Smooth muscle cell (in vitro differentiated cells): ENCODE measurements around the gene ENTPD3. TPM values are rescaled to one million over a fixed set of nuclear protein-coding genes. Genes with fewer than 3 reads are reported as not detected.

Experiments used
- DNase-seq: peaks from one replicate; lab custom pipeline; 2025; ENCODE audit not compliant: unreplicated experiment; lab: John Stamatoyannopoulos, UW
- H2AFZ ChIP-seq: fragments of 200-600 bp; sonication (generic); 2 replicates; pipeline ENCODE4 v1.6.0; 2016; ENCODE audit warnings: antibody characterized with exemption, low read depth, mild to moderate bottlenecking
- H3F3A ChIP-seq: fragments of 200-600 bp; sonication (generic); 2 replicates; pipeline ENCODE4 v1.6.0; 2017; ENCODE audit warnings: antibody characterized with exemption, low read depth
- H3K27ac ChIP-seq: fragments of 200-600 bp; sonication (generic); 2 replicates; pipeline ENCODE4 v1.5.1; 2016; ENCODE audit warnings: low read depth, mild to moderate bottlenecking
- H3K27me3 ChIP-seq: fragments of 200-600 bp; sonication (generic); 2 replicates; pipeline ENCODE4 v1.6.1; 2016; ENCODE audit warnings: low read depth, mild to moderate bottlenecking
- H3K36me3 ChIP-seq: fragments of 200-600 bp; sonication (generic); 2 replicates; pipeline ENCODE4 v1.5.1; 2016; ENCODE audit warnings: low read depth
- H3K4me1 ChIP-seq: fragments of 200-600 bp; sonication (generic); 2 replicates; pipeline ENCODE4 v1.5.1; 2016; ENCODE audit warnings: low read depth
- H3K4me2 ChIP-seq: fragments of 200-600 bp; sonication (generic); 2 replicates; pipeline ENCODE4 v1.6.0; 2016; ENCODE audit warnings: mild to moderate bottlenecking
- H3K4me3 ChIP-seq: fragments of 200-600 bp; sonication (generic); 2 replicates; pipeline ENCODE4 v1.5.1; 2016; ENCODE audit warnings: mild to moderate bottlenecking
- H3K79me2 ChIP-seq: fragments of 200-600 bp; sonication (generic); 2 replicates; pipeline ENCODE4 v1.6.0; 2016; ENCODE audit warnings: low read depth, mild to moderate bottlenecking
- H3K9ac ChIP-seq: fragments of 200-600 bp; sonication (generic); 2 replicates; pipeline ENCODE4 v1.6.0; 2016; ENCODE audit warnings: low read depth
- H3K9me3 ChIP-seq: fragments of 200-600 bp; sonication (generic); replicated peaks from 2 replicates; pipeline ENCODE4 v1.5.1; 2016; ENCODE audit warnings: low read depth
- H4K20me1 ChIP-seq: fragments of 200-600 bp; sonication (generic); 2 replicates; pipeline ENCODE4 v1.6.0; 2016; ENCODE audit warnings: low read depth
- CTCF ChIP-seq: fragments of 200-600 bp; sonication (generic); IDR thresholded peaks from 2 replicates; pipeline ENCODE4 v1.5.1; 2017; ENCODE audit warnings: borderline replicate concordance, mild to moderate bottlenecking, antibody characterized with exemption; ENCODE audit not compliant: insufficient read depth, poor library complexity, severe bottlenecking
- WGBS: methylation state at CpG from one replicate; pipeline ENCODE4 v1.1.7; 2016; ENCODE audit warnings: low lambda C conversion rate; 5-methylcytosine and 5-hydroxymethylcytosine counted together
- polyA plus RNA-seq: library from polyadenylated mRNA; unstranded; fragments of >200 nt; fragmentation: Nextera tagmentation; extraction: Ambion mirVana; gene quantifications from 2 replicates; pipeline ENCODE4 v1.2.1, GENCODE V29; 2016
- total RNA-seq: library from RNA; depleted of rRNA; stranded (reverse); fragments of >200 nt; gene quantifications from 2 replicates; pipeline ENCODE4 v1.2.3, GENCODE V29; 2014

Gene ENTPD3
- total and polyA plus RNA-seq, 2 experiments from 2014 or later, result 1.5 to 4.0 TPM

- WGBS, result 93% methylated on average over 1 of the region's 1 CpG
- H3K36me3 ChIP-seq, result no peaks in the 10 kb centered on the region
Observed at GRCh38 chr3:40422861-40423260, 35.9 kb downstream of the ENTPD3 start.

GRCh38 chr3:40427045-40427669 lies 40.2 kb downstream of the ENTPD3 start:
- H3K4me2 ChIP-seq, result no peak overlapping the region
- no peak overlapping the region for H2AFZ ChIP-seq
- no peaks in the 10 kb centered on the region for H3K9me3 ChIP-seq
- DNase-seq, result no peak
- H3F3A ChIP-seq, result no peaks in the 10 kb centered on the region
- no peaks in the 10 kb centered on the region for H4K20me1 ChIP-seq
- H3K4me3 ChIP-seq, result no peak overlapping the region
- no peak overlapping the region for H3K27ac ChIP-seq
- no peaks in the 10 kb centered on the region for H3K36me3 ChIP-seq
- WGBS, result 84% methylated on average over 8 of the region's 8 CpGs
- H3K4me1 ChIP-seq, result peaks cover 5% of the 10 kb centered on the region
- H3K79me2 ChIP-seq, result no peaks in the 10 kb centered on the region
- H3K27me3 ChIP-seq, result no peaks in the 10 kb centered on the region
- TF ChIP-seq CTCF, result no peak
- H3K9ac ChIP-seq, result no peak overlapping the region

More at GRCh38 chr3:40422861-40423260, 35.9 kb downstream of the ENTPD3 start:
- Histone ChIP-seq H3K4me1 (no peaks in the 10 kb centered on the region), H2AFZ (no peak overlapping the region), H4K20me1 (no peaks in the 10 kb centered on the region), H3K27me3 (no peaks in the 10 kb centered on the region), H3F3A (no peaks in the 10 kb centered on the region), H3K4me3 (no peak overlapping the region), H3K9me3 (no peaks in the 10 kb centered on the region), H3K9ac (no peak overlapping the region), H3K4me2 (no peak overlapping the region), H3K27ac (no peak overlapping the region), H3K79me2 (no peaks in the 10 kb centered on the region)
- no peak for DNase-seq
- no peak for TF ChIP-seq CTCF

- no peaks in the 10 kb centered on the region for H4K20me1 ChIP-seq
- no peak overlapping the region for H3K4me3 ChIP-seq
- WGBS, result 89% methylated on average over 2 of the region's 2 CpGs
- no peaks in the 10 kb centered on the region for H3K27me3 ChIP-seq
- no peak overlapping the region for H3K9ac ChIP-seq
- no peaks in the 10 kb centered on the region for H3K36me3 ChIP-seq
- peaks cover 5% of the 10 kb centered on the region for H3K4me1 ChIP-seq
- no peak for TF ChIP-seq CTCF
- no peak overlapping the region for H3K4me2 ChIP-seq
- DNase-seq, result no peak
- H3F3A ChIP-seq, result no peaks in the 10 kb centered on the region
- H3K9me3 ChIP-seq, result no peaks in the 10 kb centered on the region
- no peak overlapping the region for H3K27ac ChIP-seq
- no peak overlapping the region for H2AFZ ChIP-seq
- no peaks in the 10 kb centered on the region for H3K79me2 ChIP-seq
Observed at GRCh38 chr3:40432793-40433192, 45.8 kb downstream of the ENTPD3 start.

GRCh38 chr3:40437889-40438288 lies 50.9 kb downstream of the ENTPD3 start:
- no peaks in the 10 kb centered on the region for H3K27me3 ChIP-seq
- no peaks in the 10 kb centered on the region for H3K79me2 ChIP-seq
- H3K4me3 ChIP-seq, result no peak overlapping the region
- TF ChIP-seq CTCF, result no peak
- no peaks in the 10 kb centered on the region for H3K36me3 ChIP-seq
- no peak for DNase-seq
- no peaks in the 10 kb centered on the region for H3K4me1 ChIP-seq
- no peak overlapping the region for H3K27ac ChIP-seq
- WGBS, result 73% methylated on average over 5 of the region's 5 CpGs
- H3K9me3 ChIP-seq, result no peaks in the 10 kb centered on the region
- no peak overlapping the region for H2AFZ ChIP-seq
- H3F3A ChIP-seq, result no peaks in the 10 kb centered on the region
- no peak overlapping the region for H3K9ac ChIP-seq
- no peaks in the 10 kb centered on the region for H4K20me1 ChIP-seq
- no peak overlapping the region for H3K4me2 ChIP-seq
